PFSK-1 (cell line): Measurements from ENCODE around the gene CHST2.

ENCODE experiments used
- FOXP2 ChIP-seq: optimal IDR thresholded peaks from 2 replicates; pipeline ENCODE3; 2011; ENCODE audit warnings: borderline replicate concordance, control low read depth, inconsistent platforms; ENCODE audit not compliant: insufficient read depth; ENCODE audit errors: extremely low read length, extremely low read depth
- POLR2AphosphoS5 ChIP-seq: IDR thresholded peaks from 2 replicates; pipeline ENCODE4 v1.6.1; 2012; ENCODE audit warnings: low read depth, mild to moderate bottlenecking, control low read depth, low read length, moderate library complexity
- REST ChIP-seq, 2 experiments: IDR thresholded peaks; 2 replicates each; pipeline versions ENCODE4 v1.6.1 to v1.8.0; 2011 to 2012; ENCODE audit warnings: low read depth in 2 of 2, low read length in 2 of 2, control low read depth in 1 of 2, inconsistent platforms in 1 of 2, mild to moderate bottlenecking in 1 of 2, moderate library complexity in 1 of 2; ENCODE audit not compliant: insufficient read depth in 1 of 2
- SIN3A ChIP-seq: IDR thresholded peaks from 2 replicates; pipeline ENCODE4 v1.6.1; 2012; ENCODE audit warnings: mild to moderate bottlenecking, low read length, moderate library complexity, borderline replicate concordance; ENCODE audit not compliant: insufficient read depth
- TAF1 ChIP-seq: IDR thresholded peaks from 2 replicates; pipeline ENCODE4 v1.6.1; 2012; ENCODE audit warnings: low read length, control low read depth, borderline replicate concordance; ENCODE audit not compliant: insufficient read depth

The CHST2 gene

GRCh38 chr3:143123353-143123984, 3.9 kb downstream of the CHST2 start:
- TF ChIP-seq TAF1 (no peak), FOXP2 (no peak), POLR2AphosphoS5 (no peak), REST (IDR thresholded peaks at IDR 0.05; ENCODE audit: insufficient read depth in 1 of 2, low read depth in 2 of 2, low read length in 2 of 2) (no peak), SIN3A (no peak)

GRCh38 chr3:143124601-143125520, 5.3 kb downstream of the CHST2 start:
- TF ChIP-seq REST (IDR thresholded peaks at IDR 0.05; ENCODE audit: insufficient read depth in 1 of 2, low read depth in 2 of 2, low read length in 2 of 2) (no peak), FOXP2 (no peak), TAF1 (no peak), SIN3A (no peak), POLR2AphosphoS5 (no peak)

GRCh38 chr3:143127801-143128200, 8.2 kb downstream of the CHST2 start:
- TF ChIP-seq REST (IDR thresholded peaks at IDR 0.05; ENCODE audit: insufficient read depth in 1 of 2, low read depth in 2 of 2, low read length in 2 of 2) (no peak), TAF1 (no peak), SIN3A (no peak), FOXP2 (no peak), POLR2AphosphoS5 (no peak)

- no peak for TF ChIP-seq POLR2AphosphoS5
- no peak for TF ChIP-seq FOXP2
- TF ChIP-seq TAF1 = no peak
- no peak for TF ChIP-seq SIN3A
- TF ChIP-seq REST (IDR thresholded peaks at IDR 0.05; ENCODE audit: insufficient read depth in 1 of 2, low read depth in 2 of 2, low read length in 2 of 2) = no peak
Observed at GRCh38 chr3:143128227-143128955, 8.8 kb downstream of the CHST2 start.
